Vagina (tissue), 2 donors: ENCODE measurements around the gene SSR4. TPM values are rescaled to one million over a fixed set of nuclear protein-coding genes. Genes with fewer than 3 reads are reported as not detected.

Experiments
- DNase-seq, 2 donors: peaks; one replicate each; pipeline ENCODE4 v3.0.0-alpha.2; 2017; ENCODE audit errors: extremely low spot score in 2 of 2
- H3K27ac ChIP-seq: fragments of 200-600 bp; sonication (generic); one replicate; pipeline ENCODE4 v1.5.1; 2019
- H3K27me3 ChIP-seq: fragments of 200-600 bp; sonication (generic); one replicate; pipeline ENCODE4 v1.5.1; 2019
- H3K36me3 ChIP-seq, 2 donors: fragments of 200-600 bp; sonication (generic); one replicate each; pipeline ENCODE4 v1.5.1; 2017 to 2019
- H3K4me1 ChIP-seq: fragments of 200-600 bp; sonication (generic); one replicate; pipeline ENCODE4 v1.5.1; 2019
- H3K4me3 ChIP-seq, 2 donors: fragments of 200-600 bp; sonication (generic); 1 replicate in 1 of 2; 2 replicates in 1 of 2; pipeline ENCODE4 v1.5.1; 2016 to 2019
- H3K9me3 ChIP-seq: fragments of 200-600 bp; sonication (generic); one replicate; pipeline ENCODE4 v1.5.1; 2019
- CTCF ChIP-seq, 3 experiments: fragments of 450-650 bp in 2 of 3; fragments of 200-600 bp in 1 of 3; sonication (generic) in 1 of 3; IDR thresholded peaks; one replicate each; pipeline ENCODE4 v1.5.1; 2017 to 2019; ENCODE audit warnings: antibody characterized with exemption in 3 of 3, mild to moderate bottlenecking in 2 of 3, moderate library complexity in 2 of 3
- POLR2A ChIP-seq, 2 donors: fragments of 450-650 bp; IDR thresholded peaks; one replicate each; pipeline ENCODE4 v1.6.1; 2017; ENCODE audit warnings: antibody characterized with exemption in 2 of 2, mild to moderate bottlenecking in 2 of 2, moderate library complexity in 2 of 2
- POLR2AphosphoS5 ChIP-seq, 2 donors: sonication (generic); formaldehyde crosslinking; IDR thresholded peaks; one replicate each; pipeline ENCODE4 v1.9.0; 2017; ENCODE audit warnings: antibody characterized with exemption in 2 of 2, mild to moderate bottlenecking in 2 of 2, low read depth in 1 of 2; ENCODE audit not compliant: insufficient read depth in 1 of 2
- intact Hi-C: fragments of 100-400 bp; cut with DNase I; formaldehyde crosslinking; loops from one replicate; pipeline ENCODE4 v1.15.1; 2023
- total RNA-seq: library from RNA; depleted of rRNA; stranded (reverse); fragments of >200 nt; gene quantifications from one replicate; pipeline ENCODE4 v1.2.3, GENCODE V29; 2016

The SSR4 gene
- total RNA-seq, 1 donor from 2014 or later, result 250 TPM

- intact Hi-C loops, result no loop called here
- Histone ChIP-seq H3K27me3 (no peaks in the 10 kb centered on the region), H3K4me1 (peaks cover 14% of the 10 kb centered on the region), H3K9me3 (no peaks in the 10 kb centered on the region), H3K36me3 (no peaks in the 10 kb centered on the region), H3K4me3 (no peak overlapping the region), H3K27ac (no peak overlapping the region)
- DNase-seq, result no peak
- TF ChIP-seq POLR2AphosphoS5 (IDR thresholded peaks at IDR 0.05; ENCODE audit: insufficient read depth in 1 of 2, low read depth in 1 of 2) (no peak), POLR2A (IDR thresholded peaks at IDR 0.05) (no peak), CTCF (IDR thresholded peaks at IDR 0.05) (no peak)
Observed at GRCh38 chrX:153827016-153827415, 32.5 kb downstream of the SSR4 start.

GRCh38 chrX:153827903-153828302 is 33.4 kb downstream of the SSR4 start:
- Histone ChIP-seq H3K9me3 (no peaks in the 10 kb centered on the region), H3K27me3 (no peaks in the 10 kb centered on the region), H3K4me3 (peak overlapping the region; percentile 42 to 54), H3K27ac (no peak overlapping the region), H3K4me1 (peaks cover 14% of the 10 kb centered on the region), H3K36me3 (no peaks in the 10 kb centered on the region)
- TF ChIP-seq POLR2A (IDR thresholded peaks at IDR 0.05), result no peak
- TF ChIP-seq CTCF (IDR thresholded peaks at IDR 0.05), result no peak
- no peak for TF ChIP-seq POLR2AphosphoS5 (IDR thresholded peaks at IDR 0.05; ENCODE audit: insufficient read depth in 1 of 2, low read depth in 1 of 2)
- intact Hi-C loops, result no loop called here
- DNase-seq, result peak in 1 of 2 donors; percentile 64

GRCh38 chrX:153828308-153828707 is 33.8 kb downstream of the SSR4 start:
- DNase-seq, result peak in 1 of 2 donors; percentile 79
- Histone ChIP-seq H3K4me3 (peak overlapping the region; percentile 42 to 54), H3K9me3 (no peaks in the 10 kb centered on the region), H3K4me1 (peaks cover 14% of the 10 kb centered on the region), H3K27me3 (no peaks in the 10 kb centered on the region), H3K27ac (no peak overlapping the region), H3K36me3 (no peaks in the 10 kb centered on the region)
- intact Hi-C loops, result no loop called here
- no peak for TF ChIP-seq POLR2AphosphoS5 (IDR thresholded peaks at IDR 0.05; ENCODE audit: insufficient read depth in 1 of 2, low read depth in 1 of 2)
- TF ChIP-seq POLR2A (IDR thresholded peaks at IDR 0.05), result no peak
- TF ChIP-seq CTCF (IDR thresholded peaks at IDR 0.05), result no peak

- Histone ChIP-seq H3K27ac (no peak overlapping the region), H3K27me3 (no peaks in the 10 kb centered on the region), H3K4me3 (peak overlapping the region; percentile 42 to 54), H3K36me3 (no peaks in the 10 kb centered on the region), H3K4me1 (peaks cover 14% of the 10 kb centered on the region), H3K9me3 (no peaks in the 10 kb centered on the region)
- no peak for TF ChIP-seq POLR2AphosphoS5 (IDR thresholded peaks at IDR 0.05; ENCODE audit: insufficient read depth in 1 of 2, low read depth in 1 of 2)
- TF ChIP-seq CTCF (IDR thresholded peaks at IDR 0.05), result no peak
- no peak for TF ChIP-seq POLR2A (IDR thresholded peaks at IDR 0.05)
- DNase-seq, result no peak
- intact Hi-C loops, result no loop called here
Observed at GRCh38 chrX:153828723-153829548, 34.5 kb downstream of the SSR4 start.

GRCh38 chrX:153829549-153829798 is 35.0 kb downstream of the SSR4 start:
- Histone ChIP-seq H3K4me3 (peak overlapping the region; percentile 42 to 54), H3K27ac (no peak overlapping the region), H3K4me1 (peaks cover 14% of the 10 kb centered on the region), H3K36me3 (no peaks in the 10 kb centered on the region), H3K9me3 (no peaks in the 10 kb centered on the region), H3K27me3 (no peaks in the 10 kb centered on the region)
- intact Hi-C loops, result no loop called here
- DNase-seq, result no peak
- TF ChIP-seq POLR2A (IDR thresholded peaks at IDR 0.05) (no peak), POLR2AphosphoS5 (IDR thresholded peaks at IDR 0.05; ENCODE audit: insufficient read depth in 1 of 2, low read depth in 1 of 2) (no peak), CTCF (IDR thresholded peaks at IDR 0.05) (no peak)
